IPS DF 6.9 (cell line): ENCODE measurements around the gene PRKAG3.
"Not testable (repeated sequence)": the region's sequence is repeated elsewhere in the genome, so short reads cannot be mapped to it uniquely, and the experiment has no call there.

ENCODE experiments used
- DNase-seq: peaks from one replicate; pipeline ENCODE4 v3.0.0-alpha.2; 2013; ENCODE audit warnings: low read depth, low spot score
- H3K27ac ChIP-seq: one replicate; pipeline ENCODE4 v1.5.1; 2013; ENCODE audit warnings: low read length, control low read depth
- H3K27me3 ChIP-seq: 2 replicates; pipeline ENCODE4 v1.6.1; 2013; ENCODE audit warnings: mild to moderate bottlenecking, low read length; ENCODE audit not compliant: control insufficient read depth, insufficient read depth
- H3K36me3 ChIP-seq: 2 replicates; pipeline ENCODE4 v1.6.1; 2013; ENCODE audit warnings: low read length; ENCODE audit not compliant: control insufficient read depth, insufficient read depth
- H3K4me1 ChIP-seq: 2 replicates; pipeline ENCODE4 v1.6.1; 2013; ENCODE audit warnings: low read length; ENCODE audit not compliant: control insufficient read depth, insufficient read depth
- H3K4me3 ChIP-seq: 2 replicates; pipeline ENCODE4 v1.5.1; 2013; ENCODE audit warnings: mild to moderate bottlenecking, low read length
- H3K9me3 ChIP-seq: 2 replicates; pipeline ENCODE4 v1.6.1; 2013; ENCODE audit warnings: low read length, inconsistent platforms; ENCODE audit not compliant: control insufficient read depth, insufficient read depth
- WGBS: extraction: QIAGEN DNeasy Blood & Tissue Kit; methylation state at CpG from one replicate; pipeline ENCODE4 v1.1.7; 2013; ENCODE audit warnings: mixed read lengths, missing lambda C conversion rate; ENCODE audit not compliant: insufficient read length, insufficient coverage; 5-methylcytosine and 5-hydroxymethylcytosine counted together

The PRKAG3 gene

DNA sequence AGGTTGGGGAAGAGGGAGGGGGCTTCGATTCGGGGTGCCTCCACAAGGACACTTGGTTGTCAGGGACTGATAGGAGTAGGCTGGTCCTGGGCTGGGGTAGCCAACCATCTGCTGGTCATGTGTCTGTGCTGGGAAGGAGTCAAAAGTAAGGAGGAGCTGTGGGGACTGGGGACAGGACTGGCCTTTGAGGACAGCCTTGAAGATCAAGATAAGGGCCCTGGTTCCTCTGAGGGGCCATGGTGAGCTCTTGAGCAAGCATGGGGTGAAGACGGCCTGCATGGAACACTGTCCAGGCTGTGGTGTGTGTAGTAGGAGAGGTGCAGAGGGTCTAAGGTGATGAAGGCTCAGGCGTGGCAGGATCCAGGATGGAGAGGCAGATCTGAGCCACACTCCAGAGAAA, 47.9 kb downstream of the PRKAG3 start:
- WGBS = no CpG with 5 or more reads among the region's 4 CpGs
- H3K4me1 ChIP-seq = no peaks in the 10 kb centered on the region
- H3K4me3 ChIP-seq = no peak overlapping the region
- DNase-seq = no peak
- no peak overlapping the region for H3K27ac ChIP-seq
- H3K27me3 ChIP-seq = peaks cover 8% of the 10 kb centered on the region; the same call in 1 of the 2 replicates
- no peaks in the 10 kb centered on the region for H3K9me3 ChIP-seq
- no peaks in the 10 kb centered on the region for H3K36me3 ChIP-seq

DNA sequence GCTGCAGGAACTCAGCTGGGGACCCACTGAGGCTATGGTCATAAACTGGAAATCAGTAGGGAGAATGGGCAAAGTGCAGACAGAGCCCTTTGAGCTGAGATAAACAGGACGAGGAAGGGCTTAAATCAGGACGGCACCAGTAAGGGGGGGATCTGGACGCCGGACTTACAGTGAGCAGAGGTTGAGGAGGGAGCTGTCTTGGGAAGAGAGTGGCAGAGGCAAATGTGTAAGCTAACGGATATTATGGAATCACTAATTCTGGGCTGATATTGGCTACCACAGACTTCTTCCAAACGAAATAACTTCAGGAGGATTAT, 49.1 kb downstream of the PRKAG3 start:
- no peaks in the 10 kb centered on the region for H3K36me3 ChIP-seq
- no peaks in the 10 kb centered on the region for H3K9me3 ChIP-seq
- H3K27ac ChIP-seq = no peak overlapping the region
- no CpG with 5 or more reads among the region's 6 CpGs for WGBS
- no peaks in the 10 kb centered on the region for H3K4me1 ChIP-seq
- H3K27me3 ChIP-seq = peaks cover 8% of the 10 kb centered on the region; the same call in 1 of the 2 replicates
- H3K4me3 ChIP-seq = peak overlapping the region; percentile 58; the same call in 1 of the 2 replicates
- DNase-seq = no peak

DNA sequence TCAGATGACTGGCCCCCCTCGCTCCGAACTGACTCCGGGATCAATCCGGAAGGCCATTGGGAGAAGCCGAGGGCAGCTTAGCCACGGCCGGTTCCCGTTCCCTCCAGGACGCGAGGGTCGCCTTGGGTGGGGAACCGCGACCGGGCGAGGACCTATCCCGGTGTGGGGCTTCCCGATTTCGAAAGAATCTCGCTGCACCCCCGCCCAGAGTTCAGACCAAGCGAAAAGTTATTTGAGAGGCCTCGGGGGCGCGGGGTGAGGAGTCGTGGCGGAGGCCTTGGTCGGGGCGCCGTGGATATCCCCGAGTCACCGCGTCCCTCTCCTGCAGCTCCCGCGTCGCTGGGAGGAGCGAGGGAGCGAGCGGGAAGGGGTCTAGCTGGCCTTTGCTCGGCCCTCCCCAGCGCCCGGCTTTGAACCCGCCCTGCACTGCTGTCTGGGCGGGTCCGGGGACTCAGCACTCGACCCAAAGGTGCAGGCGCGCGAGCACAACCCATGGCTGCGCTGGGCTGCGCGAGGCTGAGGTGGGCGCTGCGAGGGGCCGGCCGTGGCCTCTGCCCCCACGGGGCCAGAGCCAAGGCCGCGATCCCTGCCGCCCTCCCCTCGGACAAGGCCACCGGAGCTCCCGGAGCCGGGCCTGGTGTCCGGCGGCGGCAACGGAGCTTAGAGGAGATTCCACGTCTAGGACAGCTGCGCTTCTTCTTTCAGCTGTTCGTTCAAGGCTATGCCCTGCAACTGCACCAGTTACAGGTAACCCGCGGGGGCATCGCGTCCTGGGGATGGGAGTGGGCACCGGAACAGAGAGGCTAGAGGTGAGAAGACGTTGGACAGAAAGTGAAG, 49.7 kb downstream of the PRKAG3 start, which contains the start of gene CYP27A1:
Gene CYP27A1, plus strand, starts transcription at position 457 of the 837 bp plus-strand sequence. Its CDS starts 36 bp downstream, at position 493.
- peaks cover 8% of the 10 kb centered on the region; the same call in 1 of the 2 replicates for H3K27me3 ChIP-seq
- H3K36me3 ChIP-seq = no peaks in the 10 kb centered on the region
- no peak for DNase-seq
- H3K27ac ChIP-seq = no peak within 1 kb of the TSS
- H3K4me3 ChIP-seq = peak within 1 kb of the TSS; percentile 58; the same call in 1 of the 2 replicates
- H3K4me1 ChIP-seq = no peaks in the 10 kb centered on the region
- WGBS = no CpG with 5 or more reads among the region's 76 CpGs
- no peaks in the 10 kb centered on the region for H3K9me3 ChIP-seq

DNA sequence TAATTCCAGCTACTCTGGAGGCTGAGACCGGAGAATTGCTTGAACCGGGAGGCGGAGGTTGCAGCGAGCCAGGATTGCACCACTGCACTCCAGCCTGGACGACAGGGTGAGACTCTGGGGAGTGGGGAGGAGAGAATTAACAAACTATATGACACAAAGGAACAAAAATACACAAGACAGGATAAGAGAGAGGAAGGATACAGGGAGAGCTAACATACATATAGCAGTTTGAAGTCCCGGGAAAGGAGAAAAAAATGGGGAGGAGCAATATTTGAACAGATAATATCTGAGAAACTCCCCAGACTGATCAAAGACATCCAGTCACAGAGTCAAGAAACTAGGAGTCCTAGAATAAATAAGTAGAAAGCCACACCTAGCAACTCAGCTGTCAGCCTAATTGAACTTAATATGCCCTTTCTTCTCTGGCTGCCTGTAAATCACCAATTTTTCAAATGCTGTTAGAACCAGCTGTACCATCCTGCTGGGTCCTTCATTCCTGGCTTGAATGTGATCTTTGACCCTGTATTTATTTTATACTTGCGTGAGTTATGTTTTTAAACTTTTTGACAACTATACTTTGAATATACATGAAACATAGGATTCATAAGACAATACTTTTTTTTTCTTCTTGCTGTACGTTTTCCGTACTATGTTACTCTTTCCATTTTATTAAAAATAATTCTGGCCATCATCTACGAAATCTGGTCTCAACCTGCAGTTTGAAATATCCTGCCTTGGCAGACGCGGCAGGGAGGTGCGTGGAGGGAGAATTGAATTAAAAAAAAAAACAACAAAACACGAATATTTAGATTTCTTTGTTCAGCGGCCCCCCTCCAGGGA, 50.5 kb downstream of the PRKAG3 start:
- Histone ChIP-seq H3K4me3 (peak overlapping the region; percentile 58; the same call in 1 of the 2 replicates), H3K36me3 (no peaks in the 10 kb centered on the region), H3K4me1 (no peaks in the 10 kb centered on the region), H3K27ac (no peak overlapping the region), H3K27me3 (peaks cover 8% of the 10 kb centered on the region; the same call in 1 of the 2 replicates), H3K9me3 (no peaks in the 10 kb centered on the region)
- no CpG with 5 or more reads among the region's 15 CpGs for WGBS
- DNase-seq = no peak

DNA sequence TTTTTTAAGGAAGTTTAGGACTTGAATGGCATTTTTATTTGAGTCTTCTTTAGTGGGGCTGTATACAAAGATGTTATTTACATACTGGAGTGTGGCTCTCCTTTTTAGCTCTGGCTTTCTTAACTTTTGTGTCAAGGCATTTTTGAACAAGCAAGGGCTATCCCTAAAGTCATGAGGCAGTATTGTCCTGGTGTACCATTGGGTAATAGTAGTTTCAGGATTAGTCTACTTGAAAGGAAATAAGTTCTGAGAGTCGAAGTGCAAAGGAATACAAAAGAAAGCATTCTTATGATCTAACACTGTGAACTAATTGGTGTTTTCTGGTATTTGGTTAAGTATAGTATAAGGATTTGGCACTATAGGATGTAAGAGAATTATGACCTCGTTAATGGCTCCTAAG, 51.6 kb downstream of the PRKAG3 start:
- DNase-seq = no peak
- Histone ChIP-seq H3K27me3 (peaks cover 8% of the 10 kb centered on the region; the same call in 1 of the 2 replicates), H3K27ac (no peak overlapping the region), H3K9me3 (no peaks in the 10 kb centered on the region), H3K4me3 (no peak overlapping the region), H3K36me3 (no peaks in the 10 kb centered on the region), H3K4me1 (no peaks in the 10 kb centered on the region)
- no CpG with 5 or more reads among the region's 2 CpGs for WGBS

DNA sequence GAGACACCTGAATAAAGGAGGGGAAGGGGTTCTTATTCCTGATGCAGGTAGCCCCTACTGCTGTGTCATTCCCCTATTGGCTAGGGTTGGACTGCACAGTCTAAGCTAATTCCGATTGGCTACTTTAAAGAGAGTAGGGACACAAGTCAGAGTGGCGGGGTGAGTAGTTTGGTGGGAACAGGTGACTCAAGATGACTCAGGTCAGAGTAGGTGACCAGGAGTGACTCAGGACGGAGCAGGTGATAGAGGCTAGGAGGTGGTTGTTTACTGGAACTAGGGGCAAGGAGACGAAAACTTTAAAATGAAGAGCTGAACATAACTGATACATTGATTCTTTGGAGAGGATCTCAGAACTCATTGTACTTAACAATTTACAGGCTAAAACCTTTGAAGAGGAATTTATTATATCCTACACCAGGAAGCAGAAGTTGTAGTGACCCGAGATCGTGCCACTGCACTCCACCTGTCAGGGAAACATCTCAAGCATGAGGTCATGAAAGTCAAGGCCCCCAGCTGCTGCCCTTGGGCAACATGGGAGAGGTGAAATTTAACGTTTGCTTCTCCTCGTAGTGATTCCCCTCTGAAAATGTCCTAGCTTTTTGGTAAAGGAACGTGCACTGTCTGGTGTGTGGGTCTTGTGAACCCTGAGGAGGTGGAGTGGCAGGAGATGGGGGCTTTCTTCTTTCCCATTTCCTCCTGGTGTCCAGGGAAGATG, 54.2 kb downstream of the PRKAG3 start:
- Histone ChIP-seq H3K36me3 (no peaks in the 10 kb centered on the region), H3K27me3 (peaks cover 2% of the 10 kb centered on the region; the same call in 1 of the 2 replicates), H3K4me3 (no peak overlapping the region), H3K27ac (no peak overlapping the region), H3K4me1 (no peaks in the 10 kb centered on the region), H3K9me3 (no peaks in the 10 kb centered on the region)
- no peak for DNase-seq
- no CpG with 5 or more reads among the region's 9 CpGs for WGBS

DNA sequence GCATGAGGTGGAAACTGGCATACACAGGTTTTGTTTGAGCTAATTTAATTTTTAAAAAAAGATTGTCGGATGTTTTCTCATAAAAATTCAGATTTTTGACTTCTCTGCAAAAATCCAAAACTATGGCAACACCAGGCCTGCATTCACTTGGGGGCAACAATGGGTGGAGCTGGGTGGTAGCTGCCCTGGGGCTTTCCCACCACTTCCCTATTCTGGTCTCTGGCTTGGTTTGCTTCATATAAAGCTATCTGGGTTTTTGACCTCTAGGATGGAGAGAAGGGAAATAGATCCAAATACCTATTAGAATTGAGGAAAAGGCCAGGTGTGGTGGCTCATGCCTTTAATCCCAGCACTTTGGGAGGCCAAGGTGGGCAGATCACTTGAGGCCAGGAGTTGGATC, 55.1 kb downstream of the PRKAG3 start:
- no peak overlapping the region for H3K4me3 ChIP-seq
- no peaks in the 10 kb centered on the region for H3K9me3 ChIP-seq
- no peaks in the 10 kb centered on the region for H3K4me1 ChIP-seq
- no peak overlapping the region for H3K27ac ChIP-seq
- no peaks in the 10 kb centered on the region for H3K27me3 ChIP-seq
- WGBS = no CpG with 5 or more reads among the region's 1 CpG
- DNase-seq = no peak
- H3K36me3 ChIP-seq = no peaks in the 10 kb centered on the region

DNA sequence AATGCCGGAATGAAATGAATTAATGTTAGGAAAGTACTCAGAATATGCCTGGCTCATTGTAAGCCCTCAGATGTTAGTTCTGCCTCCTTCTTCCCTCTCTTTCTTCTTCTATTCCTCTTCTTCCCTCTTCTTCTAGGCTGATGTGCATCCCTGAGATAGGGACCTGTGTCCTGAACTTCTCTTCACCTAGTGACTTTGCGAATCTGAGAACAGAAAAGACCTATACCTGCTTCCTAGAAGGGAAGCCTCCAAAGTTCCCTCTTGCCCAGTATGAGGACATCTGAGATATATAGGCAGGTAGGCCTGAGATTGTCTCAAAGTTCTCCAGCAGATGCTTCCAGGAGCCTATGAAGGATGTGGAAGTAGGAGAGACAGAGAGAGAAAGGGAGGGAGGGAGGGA, 57.7 kb downstream of the PRKAG3 start:
- no CpG with 5 or more reads among the region's 2 CpGs for WGBS
- Histone ChIP-seq H3K4me3 (no peak overlapping the region), H3K9me3 (no peaks in the 10 kb centered on the region), H3K36me3 (no peaks in the 10 kb centered on the region), H3K27me3 (no peaks in the 10 kb centered on the region), H3K4me1 (no peaks in the 10 kb centered on the region), H3K27ac (no peak overlapping the region)
- no peak for DNase-seq

DNA sequence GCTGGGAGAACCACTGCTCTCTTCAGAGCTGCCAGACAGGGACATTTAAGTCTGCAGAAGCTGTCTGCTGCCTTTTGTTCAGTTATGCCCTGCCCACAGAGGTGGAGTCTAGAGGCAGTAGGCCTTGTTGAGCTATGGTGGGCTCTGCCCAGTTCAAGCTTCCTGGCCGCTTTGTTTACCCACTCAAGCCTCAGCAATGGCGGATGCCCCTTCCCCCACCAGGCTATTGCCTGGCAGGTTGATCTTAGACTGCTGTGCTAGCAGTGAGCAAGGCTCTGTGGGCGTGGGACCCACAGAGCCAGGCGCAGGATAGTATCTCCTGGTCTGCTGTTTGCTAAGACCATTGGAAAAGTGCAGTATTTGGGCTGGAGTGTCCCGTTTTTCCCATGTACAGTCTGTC, 58.8 kb downstream of the PRKAG3 start:
- WGBS = no CpG with 5 or more reads among the region's 5 CpGs
- not testable (repeated sequence) for H3K4me3 ChIP-seq, H3K9me3 ChIP-seq, H3K4me1 ChIP-seq, DNase-seq, H3K36me3 ChIP-seq, H3K27ac ChIP-seq, H3K27me3 ChIP-seq
